SU-DHL-6 (cell line): ENCODE measurements around the gene AP5Z1.

Experiments used
- H2AFZ ChIP-seq: fragments of 200-600 bp; sonication (generic); 2 replicates; pipeline ENCODE4 v1.6.1; 2014; ENCODE audit warnings: low read depth, mild to moderate bottlenecking, moderate library complexity, mixed read lengths, antibody characterized with exemption, low read length; ENCODE audit not compliant: severe bottlenecking
- H3F3A ChIP-seq: fragments of 200-600 bp; shearing (Covaris generic); 2 replicates; pipeline ENCODE4 v1.6.0; 2016; ENCODE audit warnings: antibody characterized with exemption, mild to moderate bottlenecking; ENCODE audit not compliant: insufficient read depth
- H3K27ac ChIP-seq: fragments of 200-600 bp; sonication (generic); 2 replicates; pipeline ENCODE4 v1.5.1; 2016; ENCODE audit warnings: low read depth, mild to moderate bottlenecking, low read length, moderate library complexity, mixed read lengths
- H3K27me3 ChIP-seq: fragments of 200-600 bp; sonication (generic), shearing (Covaris generic); 2 replicates; pipeline ENCODE4 v1.6.0; 2014; ENCODE audit warnings: mild to moderate bottlenecking, low read length
- H3K36me3 ChIP-seq: fragments of 200-600 bp; sonication (generic); 2 replicates; pipeline ENCODE4 v1.6.1; 2014; ENCODE audit warnings: mild to moderate bottlenecking, low read length, mixed read lengths
- H3K4me2 ChIP-seq: fragments of 300-600, 200-600 bp; shearing (Covaris generic), sonication (generic); 2 replicates; pipeline ENCODE4 v1.6.0; 2014; ENCODE audit warnings: low read length, low read depth, mild to moderate bottlenecking; ENCODE audit not compliant: poor library complexity, severe bottlenecking
- H3K4me3 ChIP-seq: fragments of 200-600 bp; sonication (generic); 2 replicates; pipeline ENCODE4 v1.5.1; 2014; ENCODE audit warnings: antibody characterized with exemption, low read length, mild to moderate bottlenecking, mixed read lengths; ENCODE audit not compliant: insufficient read depth, poor library complexity, severe bottlenecking
- H3K79me2 ChIP-seq: fragments of 200-600 bp; sonication (generic); 2 replicates; pipeline ENCODE4 v1.6.1; 2014; ENCODE audit warnings: mild to moderate bottlenecking, low read length, moderate library complexity; ENCODE audit not compliant: insufficient read depth
- H3K9ac ChIP-seq: fragments of 200-600 bp; sonication (generic); 2 replicates; pipeline ENCODE4 v1.7.0; 2014; ENCODE audit warnings: mild to moderate bottlenecking, low read length
- H3K9me2 ChIP-seq: fragments of 200-600 bp; sonication (generic); replicated peaks from 2 replicates; pipeline ENCODE4 v1.6.1; 2014; ENCODE audit warnings: low read length; ENCODE audit not compliant: insufficient read depth
- H3K9me3 ChIP-seq: fragments of 200-600 bp; sonication (generic); 2 replicates; pipeline ENCODE4 v1.6.1; 2014; ENCODE audit warnings: low read length, mixed read lengths; ENCODE audit not compliant: insufficient read depth
- H4K20me1 ChIP-seq: fragments of 200-600 bp; sonication (generic); 2 replicates; pipeline ENCODE4 v1.6.1; 2014; ENCODE audit warnings: low read depth, mild to moderate bottlenecking, antibody characterized with exemption, low read length, moderate library complexity, mixed read lengths
- CTCF ChIP-seq: fragments of 200-600 bp; sonication (generic); IDR thresholded peaks from one replicate; pipeline ENCODE4 v1.5.1; 2017; ENCODE audit warnings: antibody characterized with exemption, mild to moderate bottlenecking, low read length, moderate library complexity; ENCODE audit not compliant: insufficient read depth, poor library complexity, severe bottlenecking
- EZH2phosphoT487 ChIP-seq: fragments of 200-600 bp; sonication (generic), shearing (Covaris generic); conservative IDR thresholded peaks from 2 replicates; pipeline ENCODE4 v1.6.1; 2018; ENCODE audit warnings: mild to moderate bottlenecking, antibody characterized with exemption, low read length, moderate library complexity, mixed read lengths

The AP5Z1 gene

GRCh38 chr7:4805110-4805983, 29.9 kb downstream of the AP5Z1 start:
- no peaks in the 10 kb centered on the region for H4K20me1 ChIP-seq
- no peak overlapping the region for H2AFZ ChIP-seq
- H3K27ac ChIP-seq: no peak overlapping the region
- no peaks in the 10 kb centered on the region for H3K9me2 ChIP-seq
- H3F3A ChIP-seq: no peaks in the 10 kb centered on the region
- TF ChIP-seq CTCF (no peak), EZH2phosphoT487 (no peak)
- no peak overlapping the region for H3K4me3 ChIP-seq
- no peaks in the 10 kb centered on the region for H3K9me3 ChIP-seq
- no peaks in the 10 kb centered on the region for H3K27me3 ChIP-seq
- no peak overlapping the region for H3K4me2 ChIP-seq
- H3K79me2 ChIP-seq: no peaks in the 10 kb centered on the region
- no peak overlapping the region for H3K9ac ChIP-seq
- H3K36me3 ChIP-seq: no peaks in the 10 kb centered on the region

DNA sequence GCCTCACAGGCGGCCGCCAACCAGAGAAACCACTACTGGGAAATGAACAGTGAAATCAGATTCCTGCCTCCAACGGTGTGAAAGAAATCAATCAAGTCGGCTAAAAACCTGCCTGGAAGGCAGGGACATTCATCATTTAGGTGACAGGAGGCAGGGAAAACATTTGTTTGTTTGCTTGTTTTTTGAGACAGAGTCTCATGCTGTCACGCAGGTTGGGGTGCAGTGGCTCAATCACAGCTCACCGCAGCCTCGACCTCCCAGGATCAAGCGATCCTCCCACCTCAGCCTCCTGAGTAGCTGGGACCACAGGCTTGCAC, 30.5 kb downstream of the AP5Z1 start:
- H3K79me2 ChIP-seq: no peaks in the 10 kb centered on the region
- no peak overlapping the region for H3K27ac ChIP-seq
- no peak overlapping the region for H3K4me2 ChIP-seq
- H3K27me3 ChIP-seq: no peaks in the 10 kb centered on the region
- no peaks in the 10 kb centered on the region for H4K20me1 ChIP-seq
- H3K9me2 ChIP-seq: no peaks in the 10 kb centered on the region
- no peak overlapping the region for H2AFZ ChIP-seq
- H3K9me3 ChIP-seq: no peaks in the 10 kb centered on the region
- no peak overlapping the region for H3K4me3 ChIP-seq
- TF ChIP-seq EZH2phosphoT487 (no peak), CTCF (no peak)
- H3K9ac ChIP-seq: no peak overlapping the region
- H3F3A ChIP-seq: no peaks in the 10 kb centered on the region
- no peaks in the 10 kb centered on the region for H3K36me3 ChIP-seq

DNA sequence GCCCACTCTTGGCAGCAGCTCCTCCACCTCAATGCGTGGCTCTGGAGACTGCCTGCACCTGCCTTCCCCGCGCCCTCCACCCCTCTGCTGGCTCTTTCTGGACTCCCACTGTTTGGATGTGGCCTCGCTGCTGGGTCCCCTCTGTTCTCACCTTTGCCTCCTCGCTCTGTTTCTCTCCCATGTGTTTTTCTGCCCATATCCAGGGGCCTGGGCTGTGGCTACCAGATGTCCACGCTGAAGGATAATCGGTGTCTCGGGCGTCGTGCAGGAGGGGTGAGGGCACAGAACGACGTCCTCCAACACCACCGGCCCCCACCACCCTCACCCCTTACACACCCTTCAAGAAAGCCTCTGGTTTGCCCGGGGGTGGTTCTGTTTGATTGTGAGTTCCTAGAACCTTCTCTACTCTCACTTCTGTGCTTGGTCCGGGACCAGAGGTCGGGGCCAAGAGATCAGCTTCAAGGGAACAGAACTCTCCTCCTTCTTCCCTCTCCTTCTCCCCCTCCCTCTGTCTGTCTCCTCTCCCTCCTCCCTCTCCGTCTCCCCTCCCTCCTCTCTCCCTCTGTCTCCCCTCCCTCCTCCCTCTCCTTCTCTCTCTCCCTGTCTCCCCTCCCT, 31.7 kb downstream of the AP5Z1 start:
- Histone ChIP-seq H3K27ac (no peak overlapping the region), H3K4me2 (no peak overlapping the region), H3K4me3 (no peak overlapping the region), H4K20me1 (no peaks in the 10 kb centered on the region), H3K9ac (no peak overlapping the region), H3K9me3 (no peaks in the 10 kb centered on the region), H3F3A (no peaks in the 10 kb centered on the region), H3K79me2 (no peaks in the 10 kb centered on the region), H3K27me3 (no peaks in the 10 kb centered on the region), H3K36me3 (no peaks in the 10 kb centered on the region), H3K9me2 (no peaks in the 10 kb centered on the region), H2AFZ (no peak overlapping the region)
- no peak for TF ChIP-seq CTCF
- no peak for TF ChIP-seq EZH2phosphoT487
